HepG2 (cell line): ENCODE results near the gene TSPAN9. TPM values are rescaled to one million over a fixed set of nuclear protein-coding genes. Genes with fewer than 3 reads are reported as not detected.
A peak's percentile ranks its signal among the peaks of the same experiment; 100 is the strongest.

Experiments
- CEBPG ChIP-seq: IDR thresholded peaks from 2 replicates; pipeline ENCODE4 v1.6.1; 2016
- CENPT ChIP-seq: sonication (generic); formaldehyde crosslinking; IDR thresholded peaks from 2 replicates; pipeline ENCODE4 v1.8.0; 2022; ENCODE audit warnings: low read depth, mild to moderate bottlenecking, moderate library complexity, missing genetic modification reagents
- FLYWCH1 ChIP-seq: sonication (generic); formaldehyde crosslinking; IDR thresholded peaks from 2 replicates; pipeline ENCODE4 v1.8.1; 2023; ENCODE audit warnings: mild to moderate bottlenecking, missing genetic modification reagents
- GATA4 ChIP-seq: sonication (generic); IDR thresholded peaks from 2 replicates; pipeline ENCODE4 v1.6.1; 2016; ENCODE audit warnings: antibody characterized with exemption, low read depth, borderline replicate concordance
- GTF3A ChIP-seq: sonication (generic); formaldehyde crosslinking; conservative IDR thresholded peaks from 2 replicates; pipeline ENCODE4 v1.4.0; 2020; ENCODE audit warnings: mild to moderate bottlenecking, missing genetic modification reagents
- HNRNPH1 ChIP-seq: fragments of 200-400 bp; formaldehyde crosslinking; optimal IDR thresholded peaks from 2 replicates; pipeline ENCODE3; 2017; ENCODE audit warnings: mild to moderate bottlenecking, low read depth, low read length
- NCOA2 ChIP-seq: sonication (generic); formaldehyde crosslinking; IDR thresholded peaks from 2 replicates; pipeline ENCODE4 v1.8.0; 2022; ENCODE audit warnings: inconsistent platforms
- RBFOX2 ChIP-seq: fragments of 200-400 bp; formaldehyde crosslinking; IDR thresholded peaks from 2 replicates; pipeline ENCODE4 v1.6.1; 2017; ENCODE audit warnings: low read depth, mild to moderate bottlenecking, low read length
- SIN3B ChIP-seq: fragments of 150-350 bp; IDR thresholded peaks from 2 replicates; pipeline ENCODE4 v1.6.1; 2014; ENCODE audit warnings: low read length
- SMAD9 ChIP-seq: sonication (generic); formaldehyde crosslinking; IDR thresholded peaks from 2 replicates; pipeline ENCODE4 v1.5.1; 2020; ENCODE audit warnings: mild to moderate bottlenecking, missing genetic modification reagents
- STAG1 ChIP-seq: sonication (generic); formaldehyde crosslinking; IDR thresholded peaks from 2 replicates; pipeline ENCODE4 v1.4.0; 2020; ENCODE audit warnings: missing genetic modification reagents
- TCF7L2 ChIP-seq: IDR thresholded peaks from 2 replicates; pipeline ENCODE4 v1.6.1; 2011; ENCODE audit warnings: mild to moderate bottlenecking, low read depth, low read length, moderate library complexity
- ZC3H4 ChIP-seq: sonication (generic); formaldehyde crosslinking; IDR thresholded peaks from 2 replicates; pipeline ENCODE4 v1.4.0; 2020; ENCODE audit warnings: missing genetic modification reagents, borderline replicate concordance
- ZFP37 ChIP-seq: sonication (generic); formaldehyde crosslinking; IDR thresholded peaks from 2 replicates; pipeline ENCODE4 v1.4.0; 2020; ENCODE audit warnings: missing genetic modification reagents, borderline replicate concordance
- ZNF317 ChIP-seq: sonication (generic); formaldehyde crosslinking; IDR thresholded peaks from 2 replicates; pipeline ENCODE4 v1.5.0; 2020; ENCODE audit warnings: mild to moderate bottlenecking, missing genetic modification reagents
- ZNF484 ChIP-seq: sonication (generic); formaldehyde crosslinking; IDR thresholded peaks from 2 replicates; pipeline ENCODE4 v1.5.1; 2020; ENCODE audit warnings: mild to moderate bottlenecking, low read depth, missing genetic modification reagents, borderline replicate concordance
- ZNF614 ChIP-seq: IDR thresholded peaks from 2 replicates; pipeline ENCODE4 v1.6.1; 2018; ENCODE audit warnings: missing biosample characterization, missing genetic modification reagents, inconsistent platforms, borderline replicate concordance
- ZNF747 ChIP-seq: sonication (generic); formaldehyde crosslinking; IDR thresholded peaks from 2 replicates; pipeline ENCODE4 v1.8.1; 2023; ENCODE audit warnings: missing genetic modification reagents, mild to moderate bottlenecking, borderline replicate concordance
- ZNF792 ChIP-seq: IDR thresholded peaks from 2 replicates; pipeline ENCODE4 v1.6.1; 2016
- polyA plus RNA-seq, 8 experiments: library from polyadenylated mRNA; depleted of rRNA in 3 of 8; stranded (reverse) in 7 of 8; unstranded in 1 of 8; fragments of >200 nt; fragmentation: Illumina TruSeq in 4 of 8; extraction: Trizol in 4 of 8; gene quantifications; 2 replicates each; pipeline versions ENCODE4 v1.2.1 to v1.2.3, GENCODE V29; 2011 to 2016; ENCODE audit warnings: low read depth in 4 of 8, missing spikeins in 1 of 8, mixed read lengths in 1 of 8; ENCODE audit not compliant: insufficient read depth in 1 of 8
- total RNA-seq, 5 experiments: library from RNA; depleted of rRNA; stranded (reverse); fragments of >200 nt; fragmentation: Illumina TruSeq; extraction: Trizol; gene quantifications; 2 replicates each; pipeline ENCODE4 v1.2.3, GENCODE V29; 2016; ENCODE audit warnings: low read depth in 1 of 5
- TF ChIP-seq, protein P1 (sequence below): sonication (generic); formaldehyde crosslinking; IDR thresholded peaks from 2 replicates; pipeline ENCODE4 v1.4.0; 2020; ENCODE audit warnings: missing genetic modification reagents
- TF ChIP-seq, protein P2 (sequence below): sonication (generic); formaldehyde crosslinking; IDR thresholded peaks from 2 replicates; pipeline ENCODE4 v1.5.0; 2020; ENCODE audit warnings: missing genetic modification reagents, mild to moderate bottlenecking, borderline replicate concordance
- TF ChIP-seq, protein P3 (sequence below): IDR thresholded peaks from 2 replicates; pipeline ENCODE4 v1.6.1; 2016
- TF ChIP-seq, protein P4 (sequence below): sonication (generic); formaldehyde crosslinking; IDR thresholded peaks from 2 replicates; pipeline ENCODE4 v1.4.0; 2020; ENCODE audit warnings: missing genetic modification reagents

TSPAN9 gene
- total and polyA plus RNA-seq, 2 of the 13 experiments (the other 11 are each of a cell fraction or from before 2014, with no cell fraction given), result 18.1 to 42.3 TPM

DNA sequence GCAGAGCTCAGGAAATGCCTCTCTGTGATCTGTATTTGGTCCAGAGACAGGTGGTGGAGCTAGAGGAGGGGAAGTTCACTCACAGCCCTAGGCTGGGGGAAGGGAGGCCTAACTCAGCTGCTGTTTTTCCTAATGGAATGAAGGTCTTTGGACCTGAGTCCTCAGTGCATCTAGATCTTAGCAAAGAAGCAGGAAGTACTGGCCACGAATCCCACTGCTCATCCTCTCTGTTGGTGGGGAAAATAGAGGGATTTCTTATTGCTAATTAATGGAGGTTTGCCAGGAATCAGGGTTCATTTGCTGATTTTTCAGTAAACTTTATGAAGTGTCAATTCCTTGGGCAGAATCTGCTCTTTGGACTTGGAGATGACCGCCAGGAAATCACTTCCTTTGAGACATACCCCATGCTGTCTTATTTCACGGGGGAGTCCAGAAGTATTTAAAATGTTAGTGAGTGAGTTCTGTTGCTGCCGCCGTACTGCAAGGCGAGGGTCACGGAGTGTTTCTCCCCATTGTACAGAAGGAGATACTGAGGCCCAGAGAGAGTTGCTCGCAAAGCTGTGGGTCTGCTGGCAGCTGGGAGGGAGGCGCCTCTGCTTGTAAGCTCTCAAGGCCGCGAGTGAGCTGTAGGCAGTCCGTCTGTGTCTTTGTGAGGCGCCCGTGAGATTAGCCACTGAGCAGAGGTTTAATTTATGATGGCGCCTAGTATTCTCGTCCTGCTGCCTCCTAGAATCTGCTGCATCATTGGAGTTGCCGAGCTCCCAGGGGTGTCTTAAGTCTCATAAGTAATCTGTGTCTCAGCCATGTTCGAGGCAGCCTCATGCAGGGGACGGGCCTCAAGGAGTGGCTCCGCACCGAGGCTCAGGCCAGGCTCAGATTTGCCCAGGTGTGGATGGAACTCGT is 88.2 kb downstream of the TSPAN9 start (continued):
- TF ChIP-seq HNRNPH1 (no peak), SMAD9 (no peak), GATA4 (no peak), ZNF484 (no peak), ZC3H4 (no peak), RBFOX2 (no peak), FLYWCH1 (no peak), TCF7L2 (no peak), CENPT (CRISPR knock-in tag) (no peak), CEBPG (CRISPR knock-in tag) (peak; percentile 37; the same call in 1 of the 2 replicates), STAG1 (peak; percentile 45), NCOA2 (CRISPR knock-in tag) (peak; percentile 76), GTF3A (CRISPR knock-in tag) (no peak), ZNF792 (CRISPR knock-in tag) (peak; percentile 67), ZNF614 (peak; percentile 72), ZNF747 (peak; percentile 57; the same call in 1 of the 2 replicates), ZFP37 (CRISPR knock-in tag) (no peak), SIN3B (no peak), ZNF317 (peak; percentile 69)
- TF ChIP-seq, protein P1, sequence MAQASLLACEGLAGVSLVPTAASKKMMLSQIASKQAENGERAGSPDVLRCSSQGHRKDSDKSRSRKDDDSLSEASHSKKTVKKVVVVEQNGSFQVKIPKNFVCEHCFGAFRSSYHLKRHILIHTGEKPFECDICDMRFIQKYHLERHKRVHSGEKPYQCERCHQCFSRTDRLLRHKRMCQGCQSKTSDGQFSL, result no peak
- TF ChIP-seq, protein P2, sequence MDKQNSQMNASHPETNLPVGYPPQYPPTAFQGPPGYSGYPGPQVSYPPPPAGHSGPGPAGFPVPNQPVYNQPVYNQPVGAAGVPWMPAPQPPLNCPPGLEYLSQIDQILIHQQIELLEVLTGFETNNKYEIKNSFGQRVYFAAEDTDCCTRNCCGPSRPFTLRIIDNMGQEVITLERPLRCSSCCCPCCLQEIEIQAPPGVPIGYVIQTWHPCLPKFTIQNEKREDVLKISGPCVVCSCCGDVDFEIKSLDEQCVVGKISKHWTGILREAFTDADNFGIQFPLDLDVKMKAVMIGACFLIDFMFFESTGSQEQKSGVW, result no peak
- TF ChIP-seq, protein P3, sequence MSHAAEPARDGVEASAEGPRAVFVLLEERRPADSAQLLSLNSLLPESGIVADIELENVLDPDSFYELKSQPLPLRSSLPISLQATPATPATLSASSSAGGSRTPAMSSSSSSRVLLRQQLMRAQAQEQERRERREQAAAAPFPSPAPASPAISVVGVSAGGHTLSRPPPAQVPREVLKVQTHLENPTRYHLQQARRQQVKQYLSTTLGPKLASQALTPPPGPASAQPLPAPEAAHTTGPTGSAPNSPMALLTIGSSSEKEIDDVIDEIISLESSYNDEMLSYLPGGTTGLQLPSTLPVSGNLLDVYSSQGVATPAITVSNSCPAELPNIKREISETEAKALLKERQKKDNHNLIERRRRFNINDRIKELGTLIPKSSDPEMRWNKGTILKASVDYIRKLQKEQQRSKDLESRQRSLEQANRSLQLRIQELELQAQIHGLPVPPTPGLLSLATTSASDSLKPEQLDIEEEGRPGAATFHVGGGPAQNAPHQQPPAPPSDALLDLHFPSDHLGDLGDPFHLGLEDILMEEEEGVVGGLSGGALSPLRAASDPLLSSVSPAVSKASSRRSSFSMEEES (CRISPR knock-in tag), result 0 out of 2 replicates have a peak, but pooled peaks have one; percentile 15
- TF ChIP-seq, protein P4, sequence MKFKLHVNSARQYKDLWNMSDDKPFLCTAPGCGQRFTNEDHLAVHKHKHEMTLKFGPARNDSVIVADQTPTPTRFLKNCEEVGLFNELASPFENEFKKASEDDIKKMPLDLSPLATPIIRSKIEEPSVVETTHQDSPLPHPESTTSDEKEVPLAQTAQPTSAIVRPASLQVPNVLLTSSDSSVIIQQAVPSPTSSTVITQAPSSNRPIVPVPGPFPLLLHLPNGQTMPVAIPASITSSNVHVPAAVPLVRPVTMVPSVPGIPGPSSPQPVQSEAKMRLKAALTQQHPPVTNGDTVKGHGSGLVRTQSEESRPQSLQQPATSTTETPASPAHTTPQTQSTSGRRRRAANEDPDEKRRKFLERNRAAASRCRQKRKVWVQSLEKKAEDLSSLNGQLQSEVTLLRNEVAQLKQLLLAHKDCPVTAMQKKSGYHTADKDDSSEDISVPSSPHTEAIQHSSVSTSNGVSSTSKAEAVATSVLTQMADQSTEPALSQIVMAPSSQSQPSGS (CRISPR knock-in tag), result no peak
